ENCODE measurements around the gene FAM20A.

Gene FAM20A

GRCh38 chr17:68565661-68566441 lies 35.3 kb downstream of the FAM20A start:
- DNase-seq (ENCODE audit: low spot score) = no peak

GRCh38 chr17:68564415-68565111 lies 36.6 kb downstream of the FAM20A start:
- no peak for DNase-seq (ENCODE audit: low spot score)

GRCh38 chr17:68562736-68563135 lies 38.4 kb downstream of the FAM20A start:
- DNase-seq (ENCODE audit: low spot score) = no peak

- DNase-seq (ENCODE audit: low spot score) = no peak
Measured at GRCh38 chr17:68560966-68561720, 40.0 kb downstream of the FAM20A start.

GRCh38 chr17:68559316-68559715 lies 41.9 kb downstream of the FAM20A start:
- DNase-seq (ENCODE audit: low spot score) = no peak

GRCh38 chr17:68556551-68556950 lies 44.6 kb downstream of the FAM20A start:
- DNase-seq (ENCODE audit: low spot score) = no peak

GRCh38 chr17:68544111-68544915 lies 56.9 kb downstream of the FAM20A start:
- no peak for DNase-seq (ENCODE audit: low spot score)

- no peak for DNase-seq (ENCODE audit: low spot score)
Measured at GRCh38 chr17:68542698-68543463, 58.3 kb downstream of the FAM20A start.

GRCh38 chr17:68541816-68542215 lies 59.4 kb downstream of the FAM20A start:
- DNase-seq (ENCODE audit: low spot score) = no peak

- no peak for DNase-seq (ENCODE audit: low spot score)
Measured at GRCh38 chr17:68540981-68541380, 60.2 kb downstream of the FAM20A start.

GRCh38 chr17:68539548-68540467 lies 61.4 kb downstream of the FAM20A start:
- peak; percentile 23 for DNase-seq (ENCODE audit: low spot score)

GRCh38 chr17:68535922-68536321 lies 65.2 kb downstream of the FAM20A start:
- DNase-seq (ENCODE audit: low spot score) = no peak

- DNase-seq (ENCODE audit: low spot score) = no peak
Measured at GRCh38 chr17:68534695-68535088, 66.5 kb downstream of the FAM20A start.

GRCh38 chr17:68533887-68534694 lies 67.1 kb downstream of the FAM20A start:
- no peak for DNase-seq (ENCODE audit: low spot score)

GRCh38 chr17:68532826-68533225 lies 68.3 kb downstream of the FAM20A start:
- no peak for DNase-seq (ENCODE audit: low spot score)

- no peak for DNase-seq (ENCODE audit: low spot score)
Measured at GRCh38 chr17:68531252-68531651, 69.9 kb downstream of the FAM20A start.

- DNase-seq (ENCODE audit: low spot score) = no peak
Measured at GRCh38 chr17:68527314-68527713, 73.9 kb downstream of the FAM20A start.

- DNase-seq (ENCODE audit: low spot score) = no peak
Measured at GRCh38 chr17:68526548-68526947, 74.6 kb downstream of the FAM20A start.

- DNase-seq (ENCODE audit: low spot score) = no peak
Measured at GRCh38 chr17:68522266-68522665, 78.9 kb downstream of the FAM20A start.
